ENCODE data around the gene FCMR. TPM values are rescaled to one million over a fixed set of nuclear protein-coding genes. Genes with fewer than 3 reads are reported as not detected.

The FCMR gene
- total and polyA plus RNA-seq, 9 of the 15 experiments (the other 6 are each of a cell fraction or from before 2014, with no cell fraction given), result 0.11 to 0.82 (median 0.20) TPM; not detected in 5

GRCh38 chr1:206864939-206865671, 56.6 kb downstream of the FCMR start, which contains the start of gene IL20 (continued):
- TF ChIP-seq ARID4B (CRISPR knock-in tag; IDR thresholded peaks at IDR 0.05) (no peak), EP400 (IDR thresholded peaks at IDR 0.05) (no peak), HDAC6 (IDR thresholded peaks at IDR 0.05; ENCODE audit: low read depth, low read length) (no peak), ZNF184 (CRISPR knock-in tag; IDR thresholded peaks at IDR 0.05) (no peak), ZFP36 (IDR thresholded peaks at IDR 0.05; ENCODE audit: low read depth, low read length, partially characterized antibody) (peak; percentile 32), ZNF134 (CRISPR knock-in tag; conservative IDR thresholded peaks at IDR 0.05) (no peak), DIDO1 (tag; IDR thresholded peaks at IDR 0.05; ENCODE audit: low read depth) (no peak), SIRT6 (IDR thresholded peaks at IDR 0.05; ENCODE audit: low read depth, low read length) (no peak), NEUROD1 (IDR thresholded peaks at IDR 0.05; ENCODE audit: borderline replicate concordance, low read depth, low read length, partially characterized antibody) (no peak), CXXC5 (CRISPR knock-in tag; IDR thresholded peaks at IDR 0.05) (no peak), PURB (CRISPR knock-in tag; IDR thresholded peaks at IDR 0.05; ENCODE audit: low read depth) (no peak), ZNF584 (CRISPR knock-in tag; IDR thresholded peaks at IDR 0.05; ENCODE audit: low read depth) (0 out of 2 replicates have a peak, but pooled peaks have one; percentile 31), ZNF699 (CRISPR knock-in tag; IDR thresholded peaks at IDR 0.05; ENCODE audit: insufficient replicate concordance) (no peak), HLTF (IDR thresholded peaks at IDR 0.05) (no peak), SMC3 (conservative IDR thresholded peaks at IDR 0.05; ENCODE audit: insufficient read depth, low read depth, low read length) (peak; percentile 74)
- TF ChIP-seq, protein P1, sequence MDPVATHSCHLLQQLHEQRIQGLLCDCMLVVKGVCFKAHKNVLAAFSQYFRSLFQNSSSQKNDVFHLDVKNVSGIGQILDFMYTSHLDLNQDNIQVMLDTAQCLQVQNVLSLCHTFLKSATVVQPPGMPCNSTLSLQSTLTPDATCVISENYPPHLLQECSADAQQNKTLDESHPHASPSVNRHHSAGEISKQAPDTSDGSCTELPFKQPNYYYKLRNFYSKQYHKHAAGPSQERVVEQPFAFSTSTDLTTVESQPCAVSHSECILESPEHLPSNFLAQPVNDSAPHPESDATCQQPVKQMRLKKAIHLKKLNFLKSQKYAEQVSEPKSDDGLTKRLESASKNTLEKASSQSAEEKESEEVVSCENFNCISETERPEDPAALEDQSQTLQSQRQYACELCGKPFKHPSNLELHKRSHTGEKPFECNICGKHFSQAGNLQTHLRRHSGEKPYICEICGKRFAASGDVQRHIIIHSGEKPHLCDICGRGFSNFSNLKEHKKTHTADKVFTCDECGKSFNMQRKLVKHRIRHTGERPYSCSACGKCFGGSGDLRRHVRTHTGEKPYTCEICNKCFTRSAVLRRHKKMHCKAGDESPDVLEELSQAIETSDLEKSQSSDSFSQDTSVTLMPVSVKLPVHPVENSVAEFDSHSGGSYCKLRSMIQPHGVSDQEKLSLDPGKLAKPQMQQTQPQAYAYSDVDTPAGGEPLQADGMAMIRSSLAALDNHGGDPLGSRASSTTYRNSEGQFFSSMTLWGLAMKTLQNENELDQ (CRISPR knock-in tag; IDR thresholded peaks at IDR 0.05; ENCODE audit: borderline replicate concordance), result no peak
- TF ChIP-seq, protein P2, sequence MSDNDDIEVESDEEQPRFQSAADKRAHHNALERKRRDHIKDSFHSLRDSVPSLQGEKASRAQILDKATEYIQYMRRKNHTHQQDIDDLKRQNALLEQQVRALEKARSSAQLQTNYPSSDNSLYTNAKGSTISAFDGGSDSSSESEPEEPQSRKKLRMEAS (CRISPR knock-in tag; IDR thresholded peaks at IDR 0.05), result no peak
- TF ChIP-seq, protein P3, sequence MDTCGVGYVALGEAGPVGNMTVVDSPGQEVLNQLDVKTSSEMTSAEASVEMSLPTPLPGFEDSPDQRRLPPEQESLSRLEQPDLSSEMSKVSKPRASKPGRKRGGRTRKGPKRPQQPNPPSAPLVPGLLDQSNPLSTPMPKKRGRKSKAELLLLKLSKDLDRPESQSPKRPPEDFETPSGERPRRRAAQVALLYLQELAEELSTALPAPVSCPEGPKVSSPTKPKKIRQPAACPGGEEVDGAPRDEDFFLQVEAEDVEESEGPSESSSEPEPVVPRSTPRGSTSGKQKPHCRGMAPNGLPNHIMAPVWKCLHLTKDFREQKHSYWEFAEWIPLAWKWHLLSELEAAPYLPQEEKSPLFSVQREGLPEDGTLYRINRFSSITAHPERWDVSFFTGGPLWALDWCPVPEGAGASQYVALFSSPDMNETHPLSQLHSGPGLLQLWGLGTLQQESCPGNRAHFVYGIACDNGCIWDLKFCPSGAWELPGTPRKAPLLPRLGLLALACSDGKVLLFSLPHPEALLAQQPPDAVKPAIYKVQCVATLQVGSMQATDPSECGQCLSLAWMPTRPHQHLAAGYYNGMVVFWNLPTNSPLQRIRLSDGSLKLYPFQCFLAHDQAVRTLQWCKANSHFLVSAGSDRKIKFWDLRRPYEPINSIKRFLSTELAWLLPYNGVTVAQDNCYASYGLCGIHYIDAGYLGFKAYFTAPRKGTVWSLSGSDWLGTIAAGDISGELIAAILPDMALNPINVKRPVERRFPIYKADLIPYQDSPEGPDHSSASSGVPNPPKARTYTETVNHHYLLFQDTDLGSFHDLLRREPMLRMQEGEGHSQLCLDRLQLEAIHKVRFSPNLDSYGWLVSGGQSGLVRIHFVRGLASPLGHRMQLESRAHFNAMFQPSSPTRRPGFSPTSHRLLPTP (IDR thresholded peaks at IDR 0.05; ENCODE audit: borderline replicate concordance, extremely low read depth, insufficient read length), result no peak

Data from K562 (cell line).